GM12878 (cell line): Measurements from ENCODE around the gene ITPRIPL2. TPM values are rescaled to one million over a fixed set of nuclear protein-coding genes. Genes with fewer than 3 reads are reported as not detected.
A peak's percentile ranks its signal among the peaks of the same experiment; 100 is the strongest.

Experiments
- ATAC-seq: fragments of 200-7000 bp; cut with Tn5 transposase; 3 replicates; pipeline ENCODE4 v1.9.1; 2020; ENCODE audit warnings: mild to moderate bottlenecking, moderate library complexity
- BruUV-seq: library from RNA; stranded (reverse); fragments of 400-500 nt; replicated peaks from 2 replicates; lab custom pipeline; 2021; lab: Mats Ljungman, UMichigan
- CTCF ChIA-PET: fragments of 300-600 bp; sonication (Branson Sonifier 250); formaldehyde crosslinking; extraction: SDS; loops from one replicate; lab custom pipeline; 2021; ENCODE audit warnings: inconsistent platforms; lab: Yijun Ruan, JAX
- POLR2A ChIA-PET: fragments of 350-600 bp; formaldehyde crosslinking; extraction: SDS; loops from one replicate; lab custom pipeline; 2021; ENCODE audit warnings: inconsistent platforms; lab: Charles Lee
- RAD21 ChIA-PET: fragments of 300-600 bp; sonication (Branson Sonifier 250); formaldehyde crosslinking; loops from one replicate; lab custom pipeline; 2023; ENCODE audit warnings: antibody characterized with exemption; ENCODE audit not compliant: unreplicated experiment; lab: Charles Lee
- SMC1A ChIA-PET: fragments of 300-600 bp; sonication (Branson Sonifier 250); formaldehyde crosslinking; loops from one replicate; lab custom pipeline; 2023; ENCODE audit not compliant: unreplicated experiment, uncharacterized antibody; lab: Charles Lee
- DNase-seq: peaks from one replicate; pipeline ENCODE4 v3.0.0-alpha.2; 2011; ENCODE audit warnings: low read depth, low spot score
- FAIRE-seq: peaks from 3 replicates; lab custom pipeline; 2011; peaks lifted over from hg19 to GRCh38; lab: Jason Lieb, UNC
- H2AFZ ChIP-seq: 2 replicates; pipeline ENCODE4 v1.6.0; 2011; ENCODE audit warnings: low read depth, low read length, control low read depth; ENCODE audit not compliant: control insufficient read depth
- H3K27ac ChIP-seq: 2 replicates; pipeline ENCODE4 v1.5.1; 2011; ENCODE audit warnings: control low read depth; ENCODE audit not compliant: control insufficient read depth, insufficient read depth
- H3K27me3 ChIP-seq, 2 experiments: replicated peaks in 1 of 2; 2 replicates each; pipeline versions ENCODE4 v1.6.0 to v1.6.1; 2011; ENCODE audit warnings: low read length in 1 of 2; ENCODE audit not compliant: control insufficient read depth in 2 of 2, insufficient read depth in 2 of 2
- H3K36me3 ChIP-seq, 2 experiments: 2 replicates each; pipeline ENCODE4 v1.5.1; 2011; ENCODE audit warnings: low read length in 1 of 2; ENCODE audit not compliant: control insufficient read depth in 2 of 2, insufficient read depth in 2 of 2
- H3K4me1 ChIP-seq: 2 replicates; pipeline ENCODE4 v1.6.1; 2011; ENCODE audit warnings: mild to moderate bottlenecking, low read length, moderate library complexity, mixed read lengths; ENCODE audit not compliant: control insufficient read depth, insufficient read depth
- H3K4me2 ChIP-seq: 2 replicates; pipeline ENCODE4 v1.6.0; 2011; ENCODE audit warnings: control low read depth; ENCODE audit not compliant: control insufficient read depth, insufficient read depth
- H3K4me3 ChIP-seq: fragments of 200-600 bp; sonication (generic); 2 replicates; pipeline ENCODE4 v1.5.1; 2016
- H3K79me2 ChIP-seq: 2 replicates; pipeline ENCODE4 v1.6.0; 2011; ENCODE audit warnings: low read length; ENCODE audit not compliant: control insufficient read depth, insufficient read depth
- H3K9ac ChIP-seq: 2 replicates; pipeline ENCODE4 v1.8.0; 2011; ENCODE audit warnings: low read length, control low read depth, mixed read lengths; ENCODE audit not compliant: control insufficient read depth, insufficient read depth
- H3K9me3 ChIP-seq: replicated peaks from 3 replicates; pipeline ENCODE4 v1.5.1; 2011; ENCODE audit warnings: mild to moderate bottlenecking, low read length; ENCODE audit not compliant: control insufficient read depth, insufficient read depth
- H4K20me1 ChIP-seq: 2 replicates; pipeline ENCODE4 v1.6.0; 2011; ENCODE audit not compliant: control insufficient read depth, insufficient read depth
- DPF2 ChIP-seq: fragments of 450-650 bp; IDR thresholded peaks from 2 replicates; pipeline ENCODE4 v1.6.1; 2017; ENCODE audit warnings: mild to moderate bottlenecking
- EGR1 ChIP-seq, 2 experiments: IDR thresholded peaks; 1 replicate in 1 of 2; 2 replicates in 1 of 2; pipeline ENCODE4 v1.6.1; 2011 to 2012; ENCODE audit warnings: low read depth in 2 of 2, low read length in 2 of 2, borderline replicate concordance in 1 of 2, mild to moderate bottlenecking in 1 of 2, moderate library complexity in 1 of 2
- GATAD2B ChIP-seq: fragments of 450-650 bp; conservative IDR thresholded peaks from 2 replicates; pipeline ENCODE4 v1.6.1; 2017; ENCODE audit warnings: low read depth, mild to moderate bottlenecking, moderate library complexity
- HDAC6 ChIP-seq: fragments of 200-600 bp; sonication (generic); IDR thresholded peaks from one replicate; pipeline ENCODE4 v1.8.0; 2017; ENCODE audit warnings: antibody characterized with exemption; ENCODE audit not compliant: unreplicated experiment
- HDGF ChIP-seq: fragments of 450-650 bp; IDR thresholded peaks from 2 replicates; pipeline ENCODE4 v1.6.1; 2016; ENCODE audit warnings: antibody characterized with exemption
- IKZF1 ChIP-seq: fragments of 450-650 bp; conservative IDR thresholded peaks from 2 replicates; pipeline ENCODE4 v1.6.1; 2017; ENCODE audit warnings: antibody characterized with exemption, mild to moderate bottlenecking
- NR2F1 ChIP-seq: fragments of 450-650 bp; conservative IDR thresholded peaks from 2 replicates; pipeline ENCODE4 v1.6.1; 2017; ENCODE audit warnings: mild to moderate bottlenecking
- POLR2AphosphoS5 ChIP-seq: IDR thresholded peaks from 2 replicates; pipeline ENCODE4 v1.6.1; 2011; ENCODE audit warnings: mild to moderate bottlenecking, low read length, inconsistent platforms
- RB1 ChIP-seq: fragments of 450-650 bp; formaldehyde crosslinking; IDR thresholded peaks from 2 replicates; pipeline ENCODE4 v1.6.1; 2017; ENCODE audit warnings: mild to moderate bottlenecking, borderline replicate concordance
- SMARCA5 ChIP-seq: fragments of 450-650 bp; IDR thresholded peaks from 2 replicates; pipeline ENCODE4 v1.6.1; 2017; ENCODE audit warnings: mild to moderate bottlenecking
- STAT1 ChIP-seq: fragments of 450-650 bp; conservative IDR thresholded peaks from 2 replicates; pipeline ENCODE4 v1.6.1; 2014; ENCODE audit warnings: antibody characterized with exemption, mild to moderate bottlenecking
- TCF12 ChIP-seq: IDR thresholded peaks from 2 replicates; pipeline ENCODE4 v1.6.1; 2011; ENCODE audit warnings: low read depth, mild to moderate bottlenecking, low read length
- ZNF217 ChIP-seq: fragments of 450-650 bp; IDR thresholded peaks from 2 replicates; pipeline ENCODE4 v1.6.1; 2017; ENCODE audit warnings: antibody characterized with exemption, mild to moderate bottlenecking
- ZNF622 ChIP-seq: fragments of 450-650 bp; IDR thresholded peaks from 2 replicates; pipeline ENCODE4 v1.6.1; 2017; ENCODE audit warnings: mild to moderate bottlenecking, inconsistent platforms
- ZSCAN29 ChIP-seq: fragments of 450-650 bp; IDR thresholded peaks from 2 replicates; pipeline ENCODE4 v1.6.1; 2017; ENCODE audit warnings: mild to moderate bottlenecking, moderate library complexity
- WGBS: methylation state at CpG from one replicate; pipeline ENCODE4 v1.1.6; 2016; ENCODE audit warnings: low lambda C conversion rate; ENCODE audit not compliant: insufficient replicate concordance, insufficient coverage; ENCODE audit errors: missing lambda C conversion rate; 5-methylcytosine and 5-hydroxymethylcytosine counted together
- in situ Hi-C: fragments of 300-500 bp; cut with MboI; formaldehyde crosslinking; loops from 9 replicates; pipeline ENCODE4 v1.14.3; 2018; ENCODE audit warnings: mixed read lengths
- intact Hi-C: fragments of 100-400 bp; cut with micrococcal nuclease; formaldehyde crosslinking; loops from one replicate; pipeline ENCODE4 v1.14.2; 2022; ENCODE audit not compliant: unreplicated experiment
- polyA plus RNA-seq, 11 experiments: library from polyadenylated mRNA; depleted of rRNA in 4 of 11; unstranded in 6 of 11; stranded (reverse) in 5 of 11; fragments of >200 nt; fragmentation: Nextera tagmentation in 4 of 11; fragmentation: Illumina TruSeq in 1 of 11; extraction: Ambion mirVana in 4 of 11; extraction: Trizol in 1 of 11; gene quantifications; 1 replicate in 1 of 11; 2 replicates in 10 of 11; pipeline versions ENCODE4 v1.2.1 to v1.2.3, GENCODE V29; 2011 to 2016; ENCODE audit warnings: inconsistent platforms in 2 of 11, missing spikeins in 2 of 11, low read depth in 1 of 11
- total RNA-seq, 4 experiments: library from RNA; depleted of rRNA in 3 of 4; stranded (reverse); fragments of >200 nt in 3 of 4; fragmentation: Illumina TruSeq in 1 of 4; extraction: Trizol in 1 of 4; gene quantifications; 2 replicates each; pipeline versions ENCODE4 v1.2.1 to v1.2.3, GENCODE V29; 2013 to 2021
- TF ChIP-seq, protein P1 (sequence below): IDR thresholded peaks from 2 replicates; pipeline ENCODE4 v1.6.1; 2011; ENCODE audit warnings: borderline replicate concordance, low read depth, mild to moderate bottlenecking, moderate library complexity, mixed read lengths, low read length; ENCODE audit not compliant: insufficient read depth; ENCODE audit errors: extremely low read length
- TF ChIP-seq, protein P2 (sequence below): fragments of 450-650 bp; IDR thresholded peaks from 2 replicates; pipeline ENCODE4 v1.6.1; 2016; ENCODE audit warnings: mild to moderate bottlenecking
- TF ChIP-seq, protein P3 (sequence below): IDR thresholded peaks from 2 replicates; pipeline ENCODE4 v1.6.1; 2012; ENCODE audit warnings: low read depth, low read length, improper control_type of control experiment

ITPRIPL2 gene
- total and polyA plus RNA-seq, 10 of the 15 experiments (the other 5 are each of a cell fraction or from before 2014, with no cell fraction given) = 0.48 to 14.3 (median 3.5) TPM

DNA sequence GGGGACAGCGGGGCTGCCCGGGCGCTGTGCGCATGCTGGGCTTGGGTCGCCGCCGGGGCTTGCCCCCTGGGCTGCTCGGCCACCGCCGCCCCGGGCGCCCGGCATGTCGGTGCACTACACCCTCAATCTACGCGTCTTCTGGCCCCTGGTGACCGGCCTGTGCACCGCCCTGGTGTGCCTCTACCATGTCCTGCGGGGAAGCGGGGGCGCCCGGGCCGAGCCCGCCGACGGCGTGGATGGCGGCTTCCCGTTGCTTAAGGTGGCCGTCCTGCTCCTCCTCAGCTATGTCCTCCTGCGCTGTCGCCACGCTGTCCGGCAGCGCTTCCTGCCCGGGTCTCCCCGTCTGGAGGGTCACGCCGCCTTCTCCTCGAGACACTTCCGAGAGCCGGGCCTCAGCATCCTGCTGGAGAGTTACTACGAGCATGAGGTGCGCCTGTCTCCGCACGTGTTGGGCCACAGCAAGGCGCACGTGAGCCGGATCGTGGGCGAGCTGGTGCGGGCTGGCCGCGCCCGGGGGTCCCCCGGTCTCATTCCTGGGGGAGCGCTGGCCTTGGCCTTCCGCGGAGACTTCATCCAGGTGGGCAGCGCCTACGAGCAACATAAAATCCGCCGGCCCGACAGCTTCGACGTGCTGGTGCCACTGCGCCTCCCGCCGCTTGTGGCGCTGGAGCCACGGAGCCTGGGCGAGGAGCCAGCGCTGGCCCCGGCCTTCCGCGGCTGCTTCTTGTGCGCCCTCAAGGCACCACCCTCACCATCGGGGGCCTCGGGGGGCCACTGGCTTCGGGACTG, 789 bp downstream of the ITPRIPL2 start:
- Histone ChIP-seq H3K4me1 (peaks cover 26% of the 10 kb centered on the region), H3K4me3 (peak overlapping the region; percentile 77)
- POLR2A ChIA-PET = no interaction called here
- TF ChIP-seq SMARCA5 (no peak), ZSCAN29 (0 out of 2 replicates have a peak, but pooled peaks have one; percentile 3), EGR1 (IDR thresholded peaks at IDR 0.05; ENCODE audit: borderline replicate concordance in 1 of 2, low read depth in 2 of 2, low read length in 2 of 2) (peak in 1 of 2 experiments; percentile 15; a peak in 1 of 3 replicates), STAT1 (no peak), RB1 (no peak), GATAD2B (peak; percentile 82; the same call in 1 of the 2 replicates), POLR2AphosphoS5 (peak; percentile 45; the same call in 1 of the 2 replicates), HDAC6 (peak; percentile 18), NR2F1 (0 out of 2 replicates have a peak, but pooled peaks have one; percentile 48), ZNF622 (no peak), TCF12 (no peak), HDGF (peak; percentile 72), ZNF217 (0 out of 2 replicates have a peak, but pooled peaks have one; percentile 0), DPF2 (peak; percentile 59; the same call in 1 of the 2 replicates), IKZF1 (peak; percentile 67; the same call in 1 of the 2 replicates)
- TF ChIP-seq, protein P1, sequence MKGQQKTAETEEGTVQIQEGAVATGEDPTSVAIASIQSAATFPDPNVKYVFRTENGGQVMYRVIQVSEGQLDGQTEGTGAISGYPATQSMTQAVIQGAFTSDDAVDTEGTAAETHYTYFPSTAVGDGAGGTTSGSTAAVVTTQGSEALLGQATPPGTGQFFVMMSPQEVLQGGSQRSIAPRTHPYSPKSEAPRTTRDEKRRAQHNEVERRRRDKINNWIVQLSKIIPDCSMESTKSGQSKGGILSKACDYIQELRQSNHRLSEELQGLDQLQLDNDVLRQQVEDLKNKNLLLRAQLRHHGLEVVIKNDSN = peak; percentile 23
- TF ChIP-seq, protein P2, sequence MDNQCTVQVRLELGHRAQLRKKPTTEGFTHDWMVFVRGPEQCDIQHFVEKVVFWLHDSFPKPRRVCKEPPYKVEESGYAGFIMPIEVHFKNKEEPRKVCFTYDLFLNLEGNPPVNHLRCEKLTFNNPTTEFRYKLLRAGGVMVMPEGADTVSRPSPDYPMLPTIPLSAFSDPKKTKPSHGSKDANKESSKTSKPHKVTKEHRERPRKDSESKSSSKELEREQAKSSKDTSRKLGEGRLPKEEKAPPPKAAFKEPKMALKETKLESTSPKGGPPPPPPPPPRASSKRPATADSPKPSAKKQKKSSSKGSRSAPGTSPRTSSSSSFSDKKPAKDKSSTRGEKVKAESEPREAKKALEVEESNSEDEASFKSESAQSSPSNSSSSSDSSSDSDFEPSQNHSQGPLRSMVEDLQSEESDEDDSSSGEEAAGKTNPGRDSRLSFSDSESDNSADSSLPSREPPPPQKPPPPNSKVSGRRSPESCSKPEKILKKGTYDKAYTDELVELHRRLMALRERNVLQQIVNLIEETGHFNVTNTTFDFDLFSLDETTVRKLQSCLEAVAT = peak; percentile 74
- TF ChIP-seq, protein P3, sequence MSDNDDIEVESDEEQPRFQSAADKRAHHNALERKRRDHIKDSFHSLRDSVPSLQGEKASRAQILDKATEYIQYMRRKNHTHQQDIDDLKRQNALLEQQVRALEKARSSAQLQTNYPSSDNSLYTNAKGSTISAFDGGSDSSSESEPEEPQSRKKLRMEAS = peak; percentile 64; the same call in 1 of the 2 replicates

More for the DNA sequence above, 789 bp downstream of the ITPRIPL2 start:
- Histone ChIP-seq H3K9me3 (no peaks in the 10 kb centered on the region), H4K20me1 (no peaks in the 10 kb centered on the region), H3K27ac (peak overlapping the region; percentile 61), H3K36me3 (no peaks in the 10 kb centered on the region; a peak in 1 of 4 replicates), H3K9ac (peak overlapping the region; percentile 76), H3K4me2 (peak overlapping the region; percentile 80), H3K27me3 (no peaks in the 10 kb centered on the region), H2AFZ (peak overlapping the region; percentile 79), H3K79me2 (peaks cover 3% of the 10 kb centered on the region; the same call in 1 of the 2 replicates)
- in situ Hi-C loops (no loop called here), intact Hi-C loops (loop anchor here (2.0 kb wide), 1 partner anchor 16 kb away; no protein-coding TSS in a partner anchor)
- no TSS peak for BruUV-seq
- RAD21 ChIA-PET = no interaction called here
- ATAC-seq (peak; percentile 52), FAIRE-seq (no peak), DNase-seq (no peak)
- CTCF ChIA-PET = interaction anchor here (0.7 kb wide), 1 partner anchor 20 kb away, joined by 3 read pairs; no protein-coding TSS in a partner anchor
- 30% methylated on average over 67 of the region's 80 CpGs for WGBS
- SMC1A ChIA-PET = interaction anchor here (0.8 to 3.8 kb wide), 2 partner anchors 12 to 20 kb away, joined by 3 to 13 read pairs; no protein-coding TSS in a partner anchor
